ENCODE results near the gene MTARC1. TPM values are rescaled to one million over a fixed set of nuclear protein-coding genes. Genes with fewer than 3 reads are reported as not detected.

Gene MTARC1
- total RNA-seq, 1 donor from 2014 or later: 9.6 TPM

DNA sequence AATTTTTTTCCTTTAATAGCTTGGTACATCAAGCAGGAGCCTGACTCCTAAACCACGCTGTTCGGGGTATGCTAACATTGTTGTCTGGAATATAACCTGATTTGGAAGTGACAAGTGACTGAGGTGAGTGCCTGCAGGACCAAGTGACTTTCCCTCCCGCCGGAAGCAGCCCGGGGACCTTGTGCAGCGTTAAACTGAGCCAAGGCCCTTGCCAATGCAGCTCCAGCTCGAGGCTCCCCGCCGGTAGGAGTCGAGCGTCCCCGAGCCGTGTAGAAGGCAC is 716 bp upstream of the MTARC1 start:
- no peaks in the 10 kb centered on the region for H3K36me3 ChIP-seq
- peak overlapping the region; percentile 34 for H3K27ac ChIP-seq
- H3K27me3 ChIP-seq: no peaks in the 10 kb centered on the region
- H3K4me1 ChIP-seq: peaks cover 18% of the 10 kb centered on the region
- intact Hi-C loops (cut with DNase I): no loop called here
- TF ChIP-seq POLR2A (IDR thresholded peaks at IDR 0.05) (no peak), POLR2AphosphoS5 (IDR thresholded peaks at IDR 0.05; ENCODE audit: insufficient read depth in 1 of 2, low read depth in 1 of 2) (no peak)
- TF ChIP-seq, protein P1, sequence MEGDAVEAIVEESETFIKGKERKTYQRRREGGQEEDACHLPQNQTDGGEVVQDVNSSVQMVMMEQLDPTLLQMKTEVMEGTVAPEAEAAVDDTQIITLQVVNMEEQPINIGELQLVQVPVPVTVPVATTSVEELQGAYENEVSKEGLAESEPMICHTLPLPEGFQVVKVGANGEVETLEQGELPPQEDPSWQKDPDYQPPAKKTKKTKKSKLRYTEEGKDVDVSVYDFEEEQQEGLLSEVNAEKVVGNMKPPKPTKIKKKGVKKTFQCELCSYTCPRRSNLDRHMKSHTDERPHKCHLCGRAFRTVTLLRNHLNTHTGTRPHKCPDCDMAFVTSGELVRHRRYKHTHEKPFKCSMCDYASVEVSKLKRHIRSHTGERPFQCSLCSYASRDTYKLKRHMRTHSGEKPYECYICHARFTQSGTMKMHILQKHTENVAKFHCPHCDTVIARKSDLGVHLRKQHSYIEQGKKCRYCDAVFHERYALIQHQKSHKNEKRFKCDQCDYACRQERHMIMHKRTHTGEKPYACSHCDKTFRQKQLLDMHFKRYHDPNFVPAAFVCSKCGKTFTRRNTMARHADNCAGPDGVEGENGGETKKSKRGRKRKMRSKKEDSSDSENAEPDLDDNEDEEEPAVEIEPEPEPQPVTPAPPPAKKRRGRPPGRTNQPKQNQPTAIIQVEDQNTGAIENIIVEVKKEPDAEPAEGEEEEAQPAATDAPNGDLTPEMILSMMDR (IDR thresholded peaks at IDR 0.05): no peak
- no peaks in the 10 kb centered on the region for H3K9me3 ChIP-seq
- H3K4me3 ChIP-seq: peak overlapping the region; percentile 50 to 60
- DNase-seq (ENCODE audit: extremely low spot score in 2 of 2): no peak

DNA sequence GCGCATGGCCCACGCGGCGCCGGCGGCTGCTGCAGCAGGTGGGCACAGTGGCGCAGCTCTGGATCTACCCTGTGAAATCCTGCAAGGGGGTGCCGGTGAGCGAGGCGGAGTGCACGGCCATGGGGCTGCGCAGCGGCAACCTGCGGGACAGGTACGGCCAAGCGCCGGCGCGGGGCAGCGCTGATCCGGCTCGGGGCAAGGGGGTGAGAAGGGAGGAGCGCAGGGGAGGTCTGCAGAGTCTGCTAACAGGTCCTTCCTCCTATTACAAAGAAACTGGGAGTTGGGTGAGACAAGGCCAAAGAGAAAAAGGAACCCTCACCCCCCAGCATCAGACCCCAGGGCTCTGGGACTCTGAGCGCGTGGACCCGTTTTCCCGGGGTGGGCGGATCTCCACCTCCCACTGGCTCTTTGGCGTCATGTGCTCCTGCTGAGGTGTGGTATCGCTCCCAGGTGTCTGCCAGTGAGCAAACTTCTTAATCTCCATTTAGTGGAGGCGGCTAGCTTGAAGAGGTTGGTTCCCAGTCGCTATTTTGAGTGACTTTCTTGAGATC is 431 bp downstream of the MTARC1 start:
- DNase-seq (ENCODE audit: extremely low spot score in 2 of 2): no peak
- H3K4me1 ChIP-seq: peaks cover 27% of the 10 kb centered on the region
- no peaks in the 10 kb centered on the region for H3K36me3 ChIP-seq
- intact Hi-C loops (cut with DNase I): no loop called here
- H3K27ac ChIP-seq: peak overlapping the region; percentile 34
- no peak for TF ChIP-seq POLR2A (IDR thresholded peaks at IDR 0.05)
- TF ChIP-seq POLR2AphosphoS5 (IDR thresholded peaks at IDR 0.05; ENCODE audit: insufficient read depth in 1 of 2, low read depth in 1 of 2): no peak
- TF ChIP-seq, protein P1 (IDR thresholded peaks at IDR 0.05): no peak
- H3K4me3 ChIP-seq: peak overlapping the region; percentile 50 to 60
- H3K27me3 ChIP-seq: no peaks in the 10 kb centered on the region
- no peaks in the 10 kb centered on the region for H3K9me3 ChIP-seq

DNA sequence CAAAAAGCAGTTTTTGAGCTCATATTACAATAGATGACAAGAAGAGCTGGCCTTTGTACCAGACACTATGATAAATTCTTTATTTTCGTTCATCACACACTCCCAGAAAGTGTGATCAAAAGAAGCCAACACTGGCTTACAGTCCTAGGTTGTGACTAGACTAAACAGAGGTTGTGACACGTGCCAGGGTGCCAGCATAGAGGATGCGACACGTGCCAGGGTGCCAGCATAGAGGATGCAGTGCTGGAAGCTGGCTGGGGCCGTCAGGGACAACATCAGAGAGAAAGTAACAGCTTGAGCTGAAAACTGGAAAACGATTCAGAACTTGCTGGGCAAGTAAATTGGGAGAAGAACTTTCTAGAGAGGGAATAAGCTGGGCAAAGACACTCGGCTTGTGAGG is 2.2 kb downstream of the MTARC1 start:
- Histone ChIP-seq H3K36me3 (no peaks in the 10 kb centered on the region), H3K9me3 (no peaks in the 10 kb centered on the region), H3K27me3 (no peaks in the 10 kb centered on the region), H3K4me1 (peaks cover 30% of the 10 kb centered on the region), H3K4me3 (no peak overlapping the region), H3K27ac (no peak overlapping the region)
- DNase-seq (ENCODE audit: extremely low spot score in 2 of 2): peak in 1 of 2 donors; percentile 70
- intact Hi-C loops (cut with DNase I): no loop called here
- TF ChIP-seq, protein P1 (IDR thresholded peaks at IDR 0.05): no peak
- TF ChIP-seq POLR2AphosphoS5 (IDR thresholded peaks at IDR 0.05; ENCODE audit: insufficient read depth in 1 of 2, low read depth in 1 of 2): no peak
- no peak for TF ChIP-seq POLR2A (IDR thresholded peaks at IDR 0.05)

DNA sequence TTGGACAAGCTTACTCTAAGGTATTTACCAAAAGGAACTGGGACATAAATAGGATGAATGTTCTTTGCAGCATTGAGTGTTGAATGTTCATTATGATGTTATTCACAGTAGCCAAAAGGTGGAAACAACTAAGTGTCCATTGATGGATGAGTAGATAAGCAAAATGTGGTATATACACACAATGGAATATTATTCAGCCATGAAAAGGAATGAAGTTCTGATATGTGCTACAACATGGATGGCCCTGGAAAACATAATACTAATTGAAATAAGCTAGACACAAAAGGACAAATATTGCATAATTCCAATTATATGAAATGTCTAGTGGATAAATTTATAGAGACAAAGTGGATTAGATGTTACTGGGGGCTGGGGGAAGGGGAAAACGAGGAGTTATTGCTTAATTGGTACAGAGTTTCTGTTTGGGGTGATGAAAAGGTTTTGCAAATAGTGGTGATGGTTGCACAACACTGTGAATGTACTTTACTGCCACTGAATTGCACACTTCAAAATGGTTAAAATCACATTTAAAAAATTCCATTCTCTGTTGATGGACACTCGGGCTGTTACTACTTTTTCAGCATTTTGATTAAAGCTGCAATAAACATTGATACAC is 2.9 kb downstream of the MTARC1 start:
- intact Hi-C loops (cut with DNase I): no loop called here
- no peak for DNase-seq (ENCODE audit: extremely low spot score in 2 of 2)
- TF ChIP-seq, protein P1 (IDR thresholded peaks at IDR 0.05): no peak
- TF ChIP-seq POLR2A (IDR thresholded peaks at IDR 0.05) (no peak), POLR2AphosphoS5 (IDR thresholded peaks at IDR 0.05; ENCODE audit: insufficient read depth in 1 of 2, low read depth in 1 of 2) (no peak)
- Histone ChIP-seq H3K9me3 (no peaks in the 10 kb centered on the region), H3K36me3 (no peaks in the 10 kb centered on the region), H3K4me1 (peaks cover 30% of the 10 kb centered on the region), H3K4me3 (no peak overlapping the region), H3K27me3 (no peaks in the 10 kb centered on the region), H3K27ac (no peak overlapping the region)

DNA sequence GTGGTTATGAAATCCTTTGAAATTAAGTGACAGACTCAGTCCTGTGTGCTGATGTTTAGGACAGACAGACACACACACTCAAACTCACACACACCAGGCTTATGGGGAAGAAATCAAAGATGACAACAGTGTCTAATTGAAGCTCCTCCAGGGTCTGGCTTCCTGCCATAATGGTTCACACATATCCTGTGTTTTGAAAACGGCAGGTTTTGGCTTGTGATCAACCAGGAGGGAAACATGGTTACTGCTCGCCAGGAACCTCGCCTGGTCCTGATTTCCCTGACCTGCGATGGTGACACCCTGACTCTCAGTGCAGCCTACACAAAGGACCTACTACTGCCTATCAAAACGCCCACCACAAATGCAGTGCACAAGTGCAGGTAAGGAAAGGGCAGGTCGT is 4.6 kb downstream of the MTARC1 start:
- DNase-seq (ENCODE audit: extremely low spot score in 2 of 2): peak in 1 of 2 donors; percentile 86
- intact Hi-C loops (cut with DNase I): no loop called here
- Histone ChIP-seq H3K27ac (no peak overlapping the region), H3K27me3 (no peaks in the 10 kb centered on the region), H3K36me3 (no peaks in the 10 kb centered on the region), H3K4me1 (peaks cover 24% of the 10 kb centered on the region), H3K9me3 (no peaks in the 10 kb centered on the region), H3K4me3 (no peak overlapping the region)
- TF ChIP-seq, protein P1 (IDR thresholded peaks at IDR 0.05): no peak
- TF ChIP-seq POLR2A (IDR thresholded peaks at IDR 0.05) (no peak), POLR2AphosphoS5 (IDR thresholded peaks at IDR 0.05; ENCODE audit: insufficient read depth in 1 of 2, low read depth in 1 of 2) (no peak)

Data from vagina (tissue), 2 donors.